Kidney (tissue), 14 donors: Measurements from ENCODE around the gene SOCS1. TPM values are rescaled to one million over a fixed set of nuclear protein-coding genes. Genes with fewer than 3 reads are reported as not detected.

ENCODE experiments used
- DNase-seq, 5 donors: peaks; one replicate each; pipeline ENCODE4 v3.0.0-alpha.2; 2013 to 2020
- FAIRE-seq: peaks from 2 replicates; lab custom pipeline; 2012; peaks lifted over from hg19 to GRCh38; lab: Jason Lieb, UNC
- H3K27ac ChIP-seq, 2 donors: one replicate each; pipeline ENCODE4 v1.7.0; 2013; ENCODE audit warnings: low read depth in 2 of 2, low read length in 2 of 2, inconsistent platforms in 1 of 2
- H3K27me3 ChIP-seq: one replicate; pipeline ENCODE4 v1.7.1; 2013; ENCODE audit warnings: low read length, inconsistent platforms; ENCODE audit not compliant: control insufficient read depth, insufficient read depth
- H3K36me3 ChIP-seq, 3 donors: one replicate each; pipeline versions ENCODE4 v1.7.0 to v1.7.1; 2013; ENCODE audit warnings: low read length in 3 of 3, control low read depth in 1 of 3, inconsistent platforms in 1 of 3; ENCODE audit not compliant: insufficient read depth in 3 of 3, control insufficient read depth in 2 of 3
- H3K4me1 ChIP-seq, 3 donors: one replicate each; pipeline versions ENCODE4 v1.7.0 to v1.7.1; 2013; ENCODE audit warnings: low read length in 3 of 3, inconsistent platforms in 1 of 3, low read depth in 1 of 3; ENCODE audit not compliant: control insufficient read depth in 2 of 3, insufficient read depth in 2 of 3
- H3K4me3 ChIP-seq, 3 donors: one replicate each; pipeline versions ENCODE4 v1.7.0 to v1.8.1; 2013; ENCODE audit warnings: low read length in 3 of 3, control low read depth in 1 of 3, inconsistent platforms in 1 of 3
- H3K9ac ChIP-seq, 3 donors: one replicate each; pipeline versions ENCODE4 v1.7.0 to v1.7.1; 2013; ENCODE audit warnings: low read length in 3 of 3, control low read depth in 1 of 3, inconsistent platforms in 1 of 3
- H3K9me3 ChIP-seq, 3 donors: one replicate each; pipeline versions ENCODE4 v1.7.0 to v1.7.1; 2013; ENCODE audit warnings: low read length in 3 of 3, control low read depth in 1 of 3, inconsistent platforms in 1 of 3; ENCODE audit not compliant: control insufficient read depth in 2 of 3, insufficient read depth in 1 of 3
- intact Hi-C: fragments of 100-400 bp; cut with DNase I; formaldehyde crosslinking; loops from one replicate; pipeline ENCODE4 v1.11.1; 2022
- polyA plus RNA-seq: library from polyadenylated mRNA; stranded (reverse); fragments of 350-450 nt; fragmentation: Illumina TruSeq; extraction: RNeasy Lipid Tissue Mini Kit (QIAGEN cat#74804); gene quantifications from one replicate; pipeline ENCODE4 v1.2.3, GENCODE V29; 2014; ENCODE audit warnings: low read depth, low replicate concordance; ENCODE audit not compliant: insufficient read depth
- total RNA-seq: library from RNA; stranded (reverse); fragmentation: NEBNext Ultra II Directional; extraction: Animal tissue kit (Norgen Biotek cat#: 25700); gene quantifications from one replicate; pipeline ENCODE4 v1.2.1, GENCODE V29; 2021
- TF ChIP-seq, protein P1 (sequence below): IDR thresholded peaks from 3 replicates; pipeline ENCODE4 v1.5.1; 2012; ENCODE audit warnings: mild to moderate bottlenecking, moderate library complexity, borderline replicate concordance; ENCODE audit not compliant: insufficient read depth; ENCODE audit errors: extremely low read depth
- donor health status: control.
- donor health status: control.
- donor health status: control.
- donor health status: control.
- donor health status: control.
- donor health status: DM: yes; HTN: yes; CAD: no.
- donor health status: Normal renal cell carcinoma (clear cell type).

Gene SOCS1
- total and polyA plus RNA-seq, 2 donors from 2014 or later, result 10.4 to 21.8 TPM

DNA sequence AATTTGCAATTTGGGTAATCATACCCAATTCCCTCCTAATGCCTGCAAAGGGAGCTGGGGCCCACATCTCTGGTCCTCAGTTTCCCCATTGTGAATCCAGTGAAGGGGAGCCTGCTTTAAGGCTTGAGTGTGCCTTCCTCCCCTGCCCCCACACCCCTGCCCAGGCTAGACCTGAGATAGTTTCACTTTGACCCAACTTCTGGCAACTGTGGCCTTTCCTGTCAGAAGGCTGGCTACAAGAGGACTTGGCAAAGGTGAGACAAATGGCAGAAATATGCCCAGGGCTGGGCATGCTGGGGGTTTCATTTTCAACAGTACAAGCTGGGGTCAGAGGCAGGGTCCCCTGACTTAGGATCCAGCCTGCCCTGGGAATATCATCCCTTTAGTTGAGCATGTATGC lies 10.0 kb downstream of the SOCS1 start:
- no peak overlapping the region for H3K9ac ChIP-seq
- DNase-seq, result no peak
- H3K4me3 ChIP-seq, result no peak overlapping the region
- no peak overlapping the region for H3K27ac ChIP-seq
- intact Hi-C loops, result no loop called here
- no peaks in the 10 kb centered on the region for H3K36me3 ChIP-seq
- FAIRE-seq, result no peak
- TF ChIP-seq, protein P1, sequence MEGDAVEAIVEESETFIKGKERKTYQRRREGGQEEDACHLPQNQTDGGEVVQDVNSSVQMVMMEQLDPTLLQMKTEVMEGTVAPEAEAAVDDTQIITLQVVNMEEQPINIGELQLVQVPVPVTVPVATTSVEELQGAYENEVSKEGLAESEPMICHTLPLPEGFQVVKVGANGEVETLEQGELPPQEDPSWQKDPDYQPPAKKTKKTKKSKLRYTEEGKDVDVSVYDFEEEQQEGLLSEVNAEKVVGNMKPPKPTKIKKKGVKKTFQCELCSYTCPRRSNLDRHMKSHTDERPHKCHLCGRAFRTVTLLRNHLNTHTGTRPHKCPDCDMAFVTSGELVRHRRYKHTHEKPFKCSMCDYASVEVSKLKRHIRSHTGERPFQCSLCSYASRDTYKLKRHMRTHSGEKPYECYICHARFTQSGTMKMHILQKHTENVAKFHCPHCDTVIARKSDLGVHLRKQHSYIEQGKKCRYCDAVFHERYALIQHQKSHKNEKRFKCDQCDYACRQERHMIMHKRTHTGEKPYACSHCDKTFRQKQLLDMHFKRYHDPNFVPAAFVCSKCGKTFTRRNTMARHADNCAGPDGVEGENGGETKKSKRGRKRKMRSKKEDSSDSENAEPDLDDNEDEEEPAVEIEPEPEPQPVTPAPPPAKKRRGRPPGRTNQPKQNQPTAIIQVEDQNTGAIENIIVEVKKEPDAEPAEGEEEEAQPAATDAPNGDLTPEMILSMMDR, result no peak
- no peaks in the 10 kb centered on the region for H3K9me3 ChIP-seq
- H3K4me1 ChIP-seq, result no peaks in the 10 kb centered on the region
- H3K27me3 ChIP-seq, result no peaks in the 10 kb centered on the region

DNA sequence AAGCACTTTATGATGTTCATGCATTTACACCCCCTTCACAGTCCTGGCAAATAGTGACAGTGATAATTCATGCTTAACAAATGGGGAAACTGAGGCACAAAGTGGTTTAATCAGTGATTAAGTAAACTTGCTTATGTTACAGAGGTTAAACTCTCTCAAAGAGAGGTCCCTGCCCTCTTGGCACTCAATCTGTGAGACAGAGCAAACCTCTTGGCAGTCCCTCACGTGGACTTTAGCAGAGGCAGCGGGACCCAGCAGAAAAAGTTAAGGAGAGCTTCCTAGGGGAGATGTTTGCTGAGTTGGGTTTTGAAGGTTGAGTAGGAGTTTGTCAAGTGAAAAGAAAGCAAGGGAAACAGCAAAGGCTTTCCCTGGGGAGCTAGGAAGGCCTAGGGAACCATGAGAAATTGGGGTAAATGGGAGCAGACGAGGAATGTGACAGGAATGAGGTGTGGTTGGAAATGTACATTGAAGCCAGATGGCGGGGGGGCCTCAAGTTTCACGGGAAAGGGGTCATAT lies 10.7 kb downstream of the SOCS1 start:
- intact Hi-C loops, result no loop called here
- Histone ChIP-seq H3K36me3 (no peaks in the 10 kb centered on the region), H3K27me3 (no peaks in the 10 kb centered on the region), H3K9me3 (no peaks in the 10 kb centered on the region), H3K4me1 (no peaks in the 10 kb centered on the region), H3K27ac (no peak overlapping the region), H3K4me3 (no peak overlapping the region), H3K9ac (no peak overlapping the region)
- no peak for DNase-seq
- no peak for FAIRE-seq
- TF ChIP-seq, protein P1, result no peak

DNA sequence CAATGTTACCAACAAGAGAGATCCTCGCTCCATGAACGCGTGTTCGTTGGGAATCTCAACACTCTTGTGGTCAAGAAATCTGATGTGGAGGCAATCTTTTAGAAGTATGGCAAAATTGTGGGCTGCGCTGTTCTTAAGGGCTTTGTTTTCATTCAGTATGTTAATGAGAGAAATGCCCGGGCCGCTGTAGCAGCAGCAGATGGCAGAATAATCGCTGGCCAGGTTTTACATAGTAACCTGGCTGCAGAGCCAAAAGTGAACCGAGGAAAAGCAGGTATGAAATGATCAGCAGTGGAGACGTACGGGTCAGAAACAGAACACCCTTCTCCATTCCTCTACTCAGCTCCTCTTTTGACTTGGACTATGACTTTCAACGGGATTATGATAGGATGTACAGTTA lies 13.3 kb downstream of the SOCS1 start:
- Histone ChIP-seq H3K4me3 (no peak overlapping the region), H3K36me3 (no peaks in the 10 kb centered on the region), H3K9ac (no peak overlapping the region), H3K4me1 (no peaks in the 10 kb centered on the region), H3K27me3 (no peaks in the 10 kb centered on the region), H3K9me3 (no peaks in the 10 kb centered on the region), H3K27ac (no peak overlapping the region)
- TF ChIP-seq, protein P1, result no peak
- FAIRE-seq (no peak), DNase-seq (no peak)
- intact Hi-C loops, result no loop called here
